Measurements from ENCODE around the gene HCN2.

HCN2 gene

GRCh38 chr19:611481-611868 lies 21.8 kb downstream of the HCN2 start:
- no peak overlapping the region for H3K27ac ChIP-seq
- TF ChIP-seq CTCF (conservative IDR thresholded peaks at IDR 0.05): no peak

- no peak overlapping the region for H3K27ac ChIP-seq
- no peak for TF ChIP-seq CTCF (conservative IDR thresholded peaks at IDR 0.05)
These were observed 23.3 kb downstream of the HCN2 start for GRCh38 chr19:612941-613340.

- H3K27ac ChIP-seq: no peak overlapping the region
- no peak for TF ChIP-seq CTCF (conservative IDR thresholded peaks at IDR 0.05)
These were observed 24.3 kb downstream of the HCN2 start for GRCh38 chr19:613732-614567.

- TF ChIP-seq CTCF (conservative IDR thresholded peaks at IDR 0.05): no peak
- no peak overlapping the region for H3K27ac ChIP-seq
These were observed 25.9 kb downstream of the HCN2 start for GRCh38 chr19:615619-616018.

GRCh38 chr19:616062-616700 lies 26.5 kb downstream of the HCN2 start:
- no peak overlapping the region for H3K27ac ChIP-seq
- no peak for TF ChIP-seq CTCF (conservative IDR thresholded peaks at IDR 0.05)

- TF ChIP-seq CTCF (conservative IDR thresholded peaks at IDR 0.05): no peak
- no peak overlapping the region for H3K27ac ChIP-seq
These were observed 27.3 kb downstream of the HCN2 start for GRCh38 chr19:616747-617526.
